NCI-H69 (cell line): ENCODE results near the gene HADHB.
A peak's percentile ranks its signal among the peaks of the same experiment; 100 is the strongest.
"Not testable (repeated sequence)": the region's sequence is repeated elsewhere in the genome, so short reads cannot be mapped to it uniquely, and the experiment has no call there.

Source experiments
- DNase-seq: peaks from one replicate; lab custom pipeline; 2025; lab: John Stamatoyannopoulos, UW

HADHB gene

DNA sequence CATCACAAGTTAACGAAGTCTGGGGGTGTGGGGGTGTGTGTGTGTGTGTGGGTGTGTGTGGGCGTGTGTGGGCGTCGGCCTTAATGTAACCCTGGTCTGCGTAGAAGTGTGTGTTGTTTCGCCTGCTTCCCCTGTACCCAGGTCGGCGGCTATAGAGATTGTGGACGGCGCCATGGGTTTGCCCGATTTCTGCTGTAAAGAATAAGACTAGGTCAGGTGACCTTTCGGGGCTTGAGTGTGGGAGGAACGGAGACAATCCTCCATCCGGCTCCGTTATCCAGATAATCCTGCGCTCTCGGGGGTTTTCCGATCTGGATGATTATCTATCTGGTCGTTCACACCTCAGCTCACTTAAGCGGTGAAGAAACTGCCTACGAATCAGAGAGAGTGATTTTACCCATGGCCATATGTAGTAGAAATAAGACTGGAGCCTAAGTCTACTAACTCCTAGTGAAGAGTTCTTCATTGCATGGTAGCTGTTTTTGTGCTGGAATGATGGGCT lies 543 bp downstream of the HADHB start:
- peak; percentile 54 for DNase-seq

DNA sequence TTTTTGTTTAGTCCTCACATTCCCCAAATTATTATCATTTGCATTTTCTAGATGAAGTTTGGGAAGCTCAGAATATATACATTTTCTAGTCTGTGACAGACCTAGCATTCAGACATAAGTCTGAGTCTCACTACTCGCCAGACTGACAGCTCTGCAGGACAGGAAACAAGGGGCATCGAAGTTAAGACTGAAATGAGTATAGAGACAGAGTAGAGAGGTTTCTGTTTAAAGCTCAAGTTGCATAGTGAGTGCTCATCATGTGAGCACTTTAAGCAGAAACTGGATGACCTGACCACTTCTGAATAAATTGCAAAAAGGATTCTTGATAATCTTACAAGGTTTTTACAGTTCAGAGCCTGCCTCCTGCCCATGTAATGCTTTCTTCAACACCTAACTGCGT lies 1.1 kb downstream of the HADHB start:
- no peak for DNase-seq

DNA sequence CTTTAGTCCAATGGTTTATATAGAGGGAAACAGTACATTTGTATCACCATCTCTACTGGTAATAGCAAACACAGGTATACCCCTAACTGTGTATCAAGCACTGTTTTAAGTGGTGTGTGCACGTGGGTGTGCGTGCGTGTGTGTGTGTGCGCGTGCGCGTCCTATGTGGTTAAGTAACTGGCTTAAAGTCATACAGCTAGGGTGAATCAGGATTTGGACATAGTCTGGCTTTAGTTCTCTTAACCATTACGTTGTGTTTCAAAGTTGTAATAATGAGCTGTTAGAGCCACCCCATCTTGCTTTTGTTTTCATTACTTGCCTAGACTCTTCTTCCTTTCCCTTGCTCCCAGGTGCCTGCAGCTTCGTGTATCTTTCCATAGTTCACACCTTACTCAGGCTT lies 2.1 kb downstream of the HADHB start:
- DNase-seq = no peak

DNA sequence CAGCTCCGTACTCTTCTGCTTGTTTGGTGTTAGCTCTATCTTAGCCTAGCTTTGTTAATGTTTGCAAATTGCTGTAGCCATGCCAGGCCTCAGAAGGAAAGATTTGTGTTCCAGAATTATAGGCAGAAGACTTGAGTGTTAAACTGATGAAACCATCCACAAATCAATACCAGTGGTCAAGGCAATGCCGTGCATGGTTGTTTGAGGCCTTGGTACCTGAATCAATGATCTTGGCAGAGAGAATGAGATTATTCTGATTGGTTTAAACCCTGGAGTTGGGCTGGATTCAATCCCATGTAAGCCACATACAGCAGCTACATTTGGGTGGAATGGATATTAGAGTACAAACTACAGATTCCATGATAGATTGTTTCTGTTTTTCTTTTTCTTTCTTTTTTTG lies 4.9 kb downstream of the HADHB start:
- DNase-seq = no peak

DNA sequence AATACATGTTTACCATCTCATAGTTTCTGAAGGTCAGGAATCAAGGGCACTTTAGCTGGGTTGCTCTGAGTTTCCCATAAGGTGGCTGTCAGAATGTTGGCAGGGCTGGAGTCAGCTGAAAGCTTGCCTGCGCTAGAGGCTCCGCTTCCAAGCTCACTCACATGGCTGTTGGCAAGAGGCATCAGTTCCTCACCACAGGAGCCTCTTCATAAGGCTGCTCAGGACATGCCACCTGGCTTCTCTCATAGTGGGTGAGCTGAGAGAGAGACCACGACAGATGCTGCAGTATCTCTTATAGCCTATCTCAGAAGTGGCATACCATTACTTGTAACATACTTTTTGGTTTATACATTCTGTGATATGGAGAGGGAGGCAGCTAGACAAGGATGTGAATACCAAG lies 7.2 kb downstream of the HADHB start:
- DNase-seq = peak; percentile 55

DNA sequence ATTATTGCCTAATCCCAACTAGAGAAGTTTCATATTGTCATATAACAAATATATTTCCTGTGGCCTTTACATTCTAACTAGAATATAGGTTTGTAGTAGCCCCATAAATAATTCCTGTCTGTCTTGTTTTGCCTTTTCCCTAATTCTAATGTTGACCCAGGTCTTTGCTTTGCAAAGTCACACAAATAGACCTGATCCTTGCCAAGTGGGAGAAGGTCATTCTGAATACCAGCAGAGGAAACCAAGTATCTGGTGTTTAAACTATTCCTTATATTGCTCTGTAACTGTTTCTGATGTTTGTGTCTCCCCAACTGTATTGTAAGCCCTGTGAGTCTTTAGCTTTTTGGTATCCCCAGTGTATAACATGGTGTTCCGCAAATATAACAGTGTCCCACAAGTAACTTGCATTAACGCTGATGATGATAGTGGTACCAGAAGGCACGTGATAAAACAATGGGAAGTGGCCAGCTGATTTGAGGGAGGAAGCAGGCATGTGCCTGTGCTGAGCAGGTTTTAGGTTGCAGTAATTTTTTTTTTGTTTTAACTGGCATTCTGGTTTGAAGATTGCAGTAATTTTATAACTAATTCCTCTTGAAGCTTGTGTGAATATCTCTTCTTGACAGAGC lies 11.1 kb downstream of the HADHB start:
- no peak for DNase-seq

DNA sequence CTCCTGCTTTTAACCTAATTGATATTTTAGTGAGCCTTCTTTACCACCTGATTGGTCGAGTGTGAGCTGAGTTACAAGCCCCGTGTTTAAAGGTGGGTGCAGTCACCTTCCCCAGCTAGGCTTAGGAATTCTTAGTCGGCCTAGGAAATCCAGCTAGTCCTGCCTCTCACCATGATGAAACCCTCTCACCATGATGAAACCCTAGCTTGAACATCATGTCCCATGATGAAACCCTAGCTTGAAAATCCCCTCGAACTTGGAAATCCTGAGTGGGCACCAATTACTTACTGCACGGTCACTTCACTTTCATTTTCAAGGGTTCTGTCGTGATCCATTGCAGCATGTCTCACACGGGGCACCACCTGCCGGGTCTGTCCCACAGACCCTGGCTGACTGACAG lies 14.1 kb downstream of the HADHB start:
- DNase-seq = not testable (repeated sequence)

DNA sequence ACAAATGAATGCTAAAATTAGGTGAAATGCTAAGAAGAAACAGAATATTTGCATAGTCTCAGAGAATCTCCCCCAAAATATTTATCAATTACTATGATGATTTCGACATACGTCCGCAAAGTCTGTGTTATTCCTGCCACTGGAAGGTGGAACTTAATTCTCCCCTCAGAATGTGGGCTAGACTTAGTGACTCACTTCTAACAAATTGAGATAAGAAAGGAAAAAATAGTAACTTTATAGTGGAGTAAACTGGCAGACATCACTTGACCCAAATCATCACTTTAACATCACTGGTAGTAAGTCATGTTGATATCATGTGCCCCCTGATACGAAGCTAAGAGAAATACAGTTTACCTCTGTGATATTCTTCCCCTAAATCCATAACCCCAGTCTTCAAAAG lies 23.5 kb downstream of the HADHB start:
- DNase-seq = no peak

DNA sequence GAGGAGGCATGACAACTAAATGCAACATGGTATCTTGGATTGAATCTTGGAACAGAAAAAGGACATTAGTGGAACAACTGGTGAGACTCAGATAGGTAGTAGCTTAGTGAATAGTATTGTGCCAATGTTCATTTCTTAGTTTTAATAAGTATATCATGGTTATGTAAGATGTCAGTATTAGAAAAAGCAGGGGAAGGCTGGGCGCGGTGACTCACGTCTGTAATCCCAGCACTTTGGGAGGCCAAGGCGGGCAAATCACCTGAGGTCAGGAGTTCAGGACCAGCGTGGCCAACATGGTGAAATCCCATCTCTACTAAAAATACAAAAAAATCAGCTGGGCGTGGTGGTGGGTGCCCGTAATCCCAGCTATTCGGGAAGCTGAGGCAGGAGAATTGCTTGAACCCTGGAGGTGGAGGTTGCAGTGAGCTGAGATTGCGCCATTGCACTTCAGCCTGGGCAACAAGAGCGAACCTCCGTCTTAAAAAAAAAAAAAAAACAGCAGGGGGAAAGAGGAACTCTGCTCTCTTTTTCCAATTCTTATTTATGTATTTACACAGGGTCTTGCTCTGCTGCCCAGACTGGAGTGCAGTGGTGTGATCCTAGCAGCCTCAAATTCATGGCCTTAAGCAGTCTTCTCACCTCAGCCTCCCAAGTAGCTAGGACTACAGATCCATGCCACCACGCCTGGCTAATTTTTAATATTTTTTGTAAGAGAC lies 24.1 kb downstream of the HADHB start:
- DNase-seq = not testable (repeated sequence)

DNA sequence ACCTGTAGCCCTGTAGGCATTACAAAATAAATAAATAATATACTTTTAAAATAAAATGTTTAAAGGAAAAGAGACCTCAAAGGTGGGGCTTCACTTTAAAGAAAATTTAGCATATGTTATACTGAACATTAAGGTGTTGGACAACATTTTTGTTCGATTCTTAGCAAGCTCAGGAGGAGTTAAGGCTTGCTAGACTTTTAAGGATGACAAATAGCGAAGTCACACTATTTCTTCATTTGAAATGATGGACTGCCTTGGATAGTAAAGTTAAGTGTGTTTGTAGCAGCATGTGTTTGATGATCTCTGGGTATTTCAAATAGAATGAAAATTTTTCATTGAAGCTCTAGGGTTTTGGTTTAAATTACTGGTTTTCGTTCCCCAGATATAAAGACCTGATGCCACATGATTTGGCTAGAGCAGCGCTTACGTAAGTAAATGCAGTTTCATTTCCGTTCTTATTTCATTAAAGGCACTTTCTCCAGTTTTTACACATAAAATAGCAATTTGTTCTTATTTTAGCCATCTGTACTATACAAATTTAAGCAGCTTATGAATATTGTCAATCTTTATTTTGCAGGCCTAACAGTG lies 24.9 kb downstream of the HADHB start:
- no peak for DNase-seq

DNA sequence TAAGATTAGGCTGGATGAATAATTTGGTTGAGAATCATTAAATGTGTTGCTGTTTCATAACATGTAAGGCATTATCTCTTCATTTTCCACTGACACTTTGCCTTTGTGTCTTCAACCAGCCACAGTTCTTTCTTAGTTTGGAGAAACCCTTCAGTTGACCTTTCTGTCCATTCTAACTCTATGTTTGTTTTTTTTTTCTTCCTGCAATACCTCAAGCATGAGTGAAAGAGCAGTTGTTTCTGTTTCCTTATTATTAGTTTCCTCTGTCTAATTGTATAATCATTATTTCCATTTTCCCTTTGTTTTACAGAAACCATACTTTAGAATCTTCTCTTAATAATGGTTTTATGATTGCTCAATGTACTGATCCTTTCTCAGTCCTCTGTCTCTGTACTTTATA lies 25.6 kb downstream of the HADHB start:
- no peak for DNase-seq

DNA sequence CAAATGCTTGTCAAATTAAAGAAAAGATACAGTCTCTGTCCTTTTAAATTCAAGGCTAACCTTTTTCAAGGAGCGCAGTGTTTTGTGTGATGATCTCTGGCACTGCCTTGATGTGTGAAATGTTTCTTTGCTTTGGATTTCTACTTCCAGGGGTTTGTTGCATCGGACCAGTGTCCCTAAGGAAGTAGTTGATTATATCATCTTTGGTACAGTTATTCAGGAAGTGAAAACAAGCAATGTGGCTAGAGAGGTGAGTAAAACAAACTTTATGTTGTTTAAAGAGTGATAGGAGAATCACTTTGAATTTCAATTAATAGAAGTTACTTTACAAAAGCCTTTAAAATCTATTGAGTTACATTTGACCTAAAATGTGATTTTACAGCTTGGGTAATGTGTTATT lies 28.8 kb downstream of the HADHB start:
- no peak for DNase-seq

DNA sequence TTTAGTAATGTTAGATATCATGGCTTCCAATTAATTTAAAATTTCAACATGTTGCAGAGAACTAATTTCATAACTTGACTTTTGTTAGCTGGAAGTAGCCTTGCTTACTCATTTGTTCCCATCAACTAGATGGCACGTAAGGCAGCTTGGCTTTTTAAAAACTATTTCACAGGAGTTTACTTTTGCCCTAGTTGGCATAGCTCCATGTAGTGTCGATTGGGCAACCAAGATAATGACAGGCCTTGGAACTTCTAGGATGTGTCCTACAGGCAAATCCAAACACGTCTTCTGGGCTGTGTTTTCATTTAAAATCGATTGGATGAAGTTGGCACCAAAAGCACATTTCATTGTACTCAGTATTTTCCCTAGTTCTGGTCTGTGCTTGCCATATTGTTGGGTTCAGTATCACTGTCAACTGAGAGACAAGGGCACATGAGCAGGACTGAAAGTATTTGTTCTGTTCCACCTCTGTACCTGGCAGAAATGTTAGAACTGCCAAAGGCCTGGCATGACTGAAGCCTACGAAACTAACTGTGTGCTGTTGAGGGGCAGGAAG lies 29.4 kb downstream of the HADHB start:
- peak; percentile 73 for DNase-seq

DNA sequence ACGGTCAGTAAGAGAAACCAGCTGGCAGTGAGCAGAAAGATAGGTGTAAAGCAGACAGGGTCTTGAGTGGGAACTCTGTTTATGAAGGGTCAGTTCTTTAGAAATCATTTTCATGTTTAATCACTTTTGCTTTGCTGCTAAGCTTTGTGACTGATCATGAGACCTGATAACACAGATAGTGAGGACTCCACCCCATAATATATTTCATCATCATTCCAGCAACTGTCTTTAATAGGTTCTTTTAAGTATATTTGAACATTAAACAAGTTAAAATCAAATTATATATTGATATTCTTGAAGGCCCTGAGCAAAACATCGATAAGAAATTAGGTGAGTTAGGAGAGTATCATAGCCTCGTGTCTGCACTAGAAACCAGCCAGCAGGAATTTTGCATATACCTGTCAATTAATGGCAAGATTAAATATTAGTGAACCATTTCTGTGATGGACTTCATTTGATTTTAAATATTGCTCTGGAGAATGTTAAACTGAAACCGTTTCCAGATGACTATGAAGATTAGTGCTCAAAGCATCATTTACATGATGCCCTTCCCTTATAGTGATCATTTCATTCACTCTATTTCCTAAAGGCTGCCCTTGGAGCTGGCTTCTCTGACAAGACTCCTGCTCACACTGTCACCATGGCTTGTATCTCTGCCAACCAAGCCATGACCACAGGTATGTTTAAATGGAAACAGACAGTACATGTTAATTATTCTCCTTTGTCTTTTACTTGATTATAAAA lies 31.9 kb downstream of the HADHB start:
- no peak for DNase-seq

DNA sequence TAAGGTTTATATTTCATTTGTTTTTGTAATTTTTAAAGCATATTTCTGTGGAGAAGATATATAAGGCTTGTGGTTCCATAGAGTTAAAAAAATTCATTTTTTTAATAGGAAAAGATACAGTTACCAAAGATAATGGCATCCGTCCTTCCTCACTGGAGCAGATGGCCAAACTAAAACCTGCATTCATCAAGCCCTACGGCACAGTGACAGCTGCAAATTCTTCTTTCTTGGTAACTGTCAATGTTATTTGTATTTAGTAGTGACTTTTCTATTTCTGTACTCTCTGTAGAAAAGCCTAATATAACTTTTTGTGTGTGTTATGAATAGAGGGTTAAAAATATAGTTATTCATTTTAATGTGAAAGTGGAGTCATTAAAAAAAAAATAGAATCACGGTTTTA lies 35.1 kb downstream of the HADHB start:
- peak; percentile 27 for DNase-seq

DNA sequence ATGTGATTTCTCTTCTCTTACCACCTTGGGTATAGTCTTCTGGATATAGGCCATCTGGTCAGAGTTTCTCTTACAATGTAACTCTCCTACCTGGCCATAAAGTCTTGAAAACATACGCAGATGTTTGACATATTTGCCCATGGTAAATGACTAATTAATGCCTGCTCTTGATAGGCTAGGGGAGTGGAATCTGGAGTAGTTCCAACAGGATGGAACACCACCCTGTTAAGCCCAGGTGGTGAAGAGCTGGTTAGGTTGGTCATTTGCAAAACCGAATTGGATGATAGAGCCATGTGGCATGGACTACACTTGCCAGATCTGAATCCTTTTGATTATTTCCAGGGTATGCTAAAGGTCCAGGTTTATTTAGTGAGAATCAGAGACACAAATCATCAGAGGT lies 36.5 kb downstream of the HADHB start:
- DNase-seq = peak; percentile 92

DNA sequence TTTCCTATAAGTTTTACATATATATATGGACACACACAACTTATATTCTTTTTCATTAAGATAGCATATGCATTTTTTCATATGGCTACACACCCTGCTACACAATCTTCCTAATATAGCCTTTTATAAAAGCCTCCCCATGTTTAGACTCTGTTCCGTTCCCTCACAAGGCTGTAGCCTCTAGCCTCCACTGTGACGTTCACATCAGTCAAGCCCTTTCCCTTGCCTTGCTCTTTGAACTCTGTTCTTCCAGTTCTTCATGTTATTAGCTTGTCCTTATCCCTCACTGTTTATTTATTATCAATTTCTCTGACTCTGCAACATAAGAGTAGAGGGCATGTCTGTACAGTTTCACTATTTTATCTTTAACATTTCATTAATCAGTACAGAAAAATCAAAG lies 38.9 kb downstream of the HADHB start:
- no peak for DNase-seq

DNA sequence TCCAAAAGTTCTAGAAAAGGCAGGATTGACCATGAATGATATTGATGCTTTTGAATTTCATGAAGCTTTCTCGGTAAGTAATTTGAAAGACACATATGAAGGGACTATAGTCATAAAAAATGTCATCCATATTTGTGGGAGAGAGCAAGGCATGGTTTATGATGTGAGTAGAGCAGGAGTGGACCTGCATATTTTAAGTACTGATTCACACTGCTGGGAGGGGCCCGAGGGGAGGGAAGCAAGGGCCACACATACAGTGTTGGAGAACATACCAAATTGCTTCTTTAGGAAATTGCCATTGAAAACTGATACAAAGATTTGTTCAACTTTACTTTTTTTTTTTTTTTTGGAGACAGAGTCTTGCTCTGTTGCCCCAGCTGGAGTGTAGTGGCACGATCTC lies 39.4 kb downstream of the HADHB start:
- DNase-seq = no peak

DNA sequence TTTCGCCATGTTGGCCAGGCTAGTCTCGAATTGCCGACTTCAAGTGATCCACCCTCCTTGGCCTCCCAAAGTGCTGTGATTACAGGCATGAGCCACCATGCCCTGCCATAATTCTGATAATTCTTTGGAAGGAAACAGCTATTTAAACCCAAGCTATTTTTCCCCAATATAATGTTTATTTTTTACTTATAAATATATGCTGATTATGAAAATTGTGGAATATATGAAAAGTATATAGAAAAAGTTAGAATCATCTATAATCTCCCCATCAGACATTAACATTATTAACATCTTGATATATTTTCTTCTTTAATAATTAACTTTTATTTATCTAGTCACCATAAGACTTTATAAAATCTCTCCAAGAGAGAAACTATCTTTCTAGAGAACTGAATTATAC lies 41.2 kb downstream of the HADHB start:
- no peak for DNase-seq

DNA sequence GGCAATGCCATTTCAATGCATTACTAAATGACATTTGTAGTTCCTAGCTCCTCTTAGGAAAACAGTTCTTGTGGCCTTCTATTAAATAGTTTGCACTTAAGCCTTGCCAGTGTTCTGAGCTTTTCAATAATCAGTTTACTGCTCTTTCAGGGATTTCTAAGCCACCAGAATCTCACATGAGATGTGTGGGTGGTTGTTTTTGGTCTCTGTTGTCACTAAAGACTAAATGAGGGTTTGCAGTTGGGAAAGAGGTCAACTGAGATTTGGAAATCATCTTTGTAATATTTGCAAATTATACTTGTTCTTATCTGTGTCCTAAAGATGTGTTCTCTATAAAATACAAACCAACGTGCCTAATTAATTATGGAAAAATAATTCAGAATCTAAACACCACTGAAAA lies 45.3 kb downstream of the HADHB start:
- DNase-seq = no peak

DNA sequence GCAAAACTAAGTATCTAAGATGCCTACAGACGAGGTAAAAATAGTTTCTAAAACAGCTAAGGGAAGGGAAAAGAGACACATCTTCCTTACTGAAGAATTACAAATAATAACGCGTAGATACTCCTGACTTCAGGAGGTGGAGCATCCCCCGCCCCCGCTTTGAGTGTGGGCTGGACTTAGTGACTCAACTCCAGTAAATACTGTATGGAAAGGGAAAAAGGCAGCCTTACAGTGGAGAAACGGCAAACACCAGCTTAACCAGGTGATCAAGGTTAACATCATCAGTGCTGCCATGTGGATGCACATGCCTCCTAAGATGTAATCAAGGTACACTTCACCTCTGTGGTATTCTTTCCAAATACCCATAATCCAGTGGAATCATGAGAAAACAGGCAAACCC lies 47.9 kb downstream of the HADHB start:
- no peak for DNase-seq

DNA sequence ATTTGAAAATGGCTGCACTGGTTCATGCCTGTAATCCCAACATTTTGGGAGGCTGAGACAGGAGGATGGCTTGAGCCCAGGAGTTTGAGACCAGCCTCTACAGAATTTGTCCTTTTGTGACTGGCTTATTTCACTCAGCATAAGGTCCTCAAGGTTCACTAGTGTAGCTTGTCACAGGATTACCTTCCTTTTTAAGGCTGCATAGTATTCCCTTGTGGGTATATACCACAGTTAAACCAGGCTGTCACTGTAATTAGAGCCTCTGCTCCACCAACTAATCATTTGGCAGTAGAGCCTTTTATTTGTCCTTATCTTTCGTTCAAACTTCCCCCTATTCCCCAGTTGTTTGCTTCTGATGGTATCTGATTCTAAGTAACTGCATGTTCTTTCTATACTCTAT lies 50.8 kb downstream of the HADHB start:
- no peak for DNase-seq

DNA sequence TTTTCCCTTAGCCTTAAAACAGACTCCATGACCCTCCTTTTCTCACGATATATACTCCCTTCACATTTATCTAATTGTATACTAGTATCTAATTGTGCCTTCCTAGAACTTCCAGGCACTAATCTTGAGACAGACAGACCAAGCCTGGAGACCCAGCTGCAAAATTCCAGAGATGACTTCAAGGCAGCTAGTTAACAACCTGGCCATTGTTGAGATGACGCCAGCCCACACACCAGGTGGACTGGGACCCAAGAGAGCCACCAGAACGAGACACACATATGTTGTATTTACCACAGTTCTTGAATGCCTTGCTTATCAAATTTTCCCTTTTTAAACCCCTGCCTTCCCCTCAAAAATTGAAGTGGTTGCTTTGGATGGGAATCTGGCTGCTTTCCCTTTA lies 52.3 kb downstream of the HADHB start:
- no peak for DNase-seq
